ENCODE results near the gene GPR39. TPM values are rescaled to one million over a fixed set of nuclear protein-coding genes. Genes with fewer than 3 reads are reported as not detected.

The GPR39 gene
- total RNA-seq, 4 donors from 2014 or later = 0.21 to 1.8 (median 0.22) TPM; not detected in 1

DNA sequence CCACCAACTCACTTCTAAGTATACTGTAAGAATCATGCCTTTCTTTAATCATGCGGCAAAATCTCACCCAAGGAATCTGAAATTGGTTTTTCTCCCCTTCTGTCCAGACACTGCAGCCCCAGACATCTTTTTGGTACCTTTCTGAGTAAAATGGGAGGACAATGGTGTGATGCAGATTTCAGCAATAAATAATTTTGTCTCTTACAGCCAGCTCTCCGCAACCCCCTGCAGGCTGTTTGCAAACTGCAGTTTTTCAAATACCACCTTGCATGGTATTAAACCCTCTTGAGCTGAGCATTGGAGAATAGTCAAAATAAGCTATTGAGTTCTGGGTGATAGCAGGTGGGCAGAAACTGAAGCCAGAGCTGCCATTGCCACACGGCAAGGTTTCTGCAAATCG, 32.2 kb downstream of the GPR39 start:
- H3K27me3 ChIP-seq = no peaks in the 10 kb centered on the region
- TF ChIP-seq, protein P1, sequence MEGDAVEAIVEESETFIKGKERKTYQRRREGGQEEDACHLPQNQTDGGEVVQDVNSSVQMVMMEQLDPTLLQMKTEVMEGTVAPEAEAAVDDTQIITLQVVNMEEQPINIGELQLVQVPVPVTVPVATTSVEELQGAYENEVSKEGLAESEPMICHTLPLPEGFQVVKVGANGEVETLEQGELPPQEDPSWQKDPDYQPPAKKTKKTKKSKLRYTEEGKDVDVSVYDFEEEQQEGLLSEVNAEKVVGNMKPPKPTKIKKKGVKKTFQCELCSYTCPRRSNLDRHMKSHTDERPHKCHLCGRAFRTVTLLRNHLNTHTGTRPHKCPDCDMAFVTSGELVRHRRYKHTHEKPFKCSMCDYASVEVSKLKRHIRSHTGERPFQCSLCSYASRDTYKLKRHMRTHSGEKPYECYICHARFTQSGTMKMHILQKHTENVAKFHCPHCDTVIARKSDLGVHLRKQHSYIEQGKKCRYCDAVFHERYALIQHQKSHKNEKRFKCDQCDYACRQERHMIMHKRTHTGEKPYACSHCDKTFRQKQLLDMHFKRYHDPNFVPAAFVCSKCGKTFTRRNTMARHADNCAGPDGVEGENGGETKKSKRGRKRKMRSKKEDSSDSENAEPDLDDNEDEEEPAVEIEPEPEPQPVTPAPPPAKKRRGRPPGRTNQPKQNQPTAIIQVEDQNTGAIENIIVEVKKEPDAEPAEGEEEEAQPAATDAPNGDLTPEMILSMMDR (IDR thresholded peaks at IDR 0.05) = peak; percentile 20 to 46 (median 31)
- no peak for TF ChIP-seq EP300 (IDR thresholded peaks at IDR 0.05)
- H3K4me1 ChIP-seq = no peaks in the 10 kb centered on the region
- peak in 1 of 2 donors; percentile 26 for DNase-seq (ENCODE audit: low spot score in 2 of 2)
- H3K27ac ChIP-seq = no peak overlapping the region
- H3K36me3 ChIP-seq = no peaks in the 10 kb centered on the region
- H3K9me3 ChIP-seq = peaks cover 0 to 6% (median 0%) of the 10 kb centered on the region in 4 donors
- no peak overlapping the region for H3K4me3 ChIP-seq
- WGBS, 2 donors = 75 to 79% methylated on average over 4 of the region's 4 CpGs

DNA sequence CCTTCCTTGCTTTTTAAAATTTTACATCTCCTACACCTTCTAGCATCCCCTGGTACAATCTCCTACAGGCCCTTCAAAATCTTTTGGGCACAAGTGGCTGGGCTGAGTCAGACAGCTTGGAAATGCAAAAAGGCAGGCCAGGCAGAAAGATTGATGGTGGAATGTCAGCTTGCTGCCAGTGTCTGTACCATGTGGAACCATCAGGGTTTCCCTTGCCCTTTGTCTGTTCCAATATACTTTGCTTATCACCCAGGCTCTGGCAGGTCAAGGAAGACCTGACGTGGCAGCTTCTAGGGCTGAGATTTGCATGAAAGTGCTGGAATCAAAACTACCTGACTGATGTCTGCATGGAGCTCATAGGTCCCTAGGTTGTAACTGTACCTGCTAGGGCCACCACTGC, 33.3 kb downstream of the GPR39 start:
- no peak for DNase-seq (ENCODE audit: low spot score in 2 of 2)
- 80 to 92% methylated on average over 1 of the region's 1 CpG for WGBS, 2 donors

DNA sequence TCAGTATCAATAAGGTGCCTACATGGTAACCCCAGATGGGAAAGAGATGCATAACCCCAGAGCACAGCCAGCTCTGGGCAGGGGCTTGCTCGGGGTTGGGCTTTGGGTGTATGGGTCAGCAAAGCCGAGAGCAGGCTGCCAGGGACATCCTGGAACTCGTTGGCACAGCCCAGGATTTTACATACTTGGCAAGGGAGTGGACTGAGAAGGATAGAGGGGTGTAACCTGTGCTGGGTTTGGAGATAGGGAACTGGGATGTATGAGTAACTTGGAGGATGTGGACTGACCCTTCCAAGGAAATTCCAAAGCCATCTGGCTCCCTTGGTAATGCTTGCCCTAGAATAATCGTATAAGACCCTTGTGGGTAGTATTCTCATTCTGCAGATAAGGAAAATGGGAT, 44.2 kb downstream of the GPR39 start:
- 43 to 44% methylated on average over 4 of the region's 4 CpGs for WGBS, 2 donors
- DNase-seq (ENCODE audit: low spot score in 2 of 2) = no peak
- Histone ChIP-seq H3K36me3 (no peaks in the 10 kb centered on the region), H3K4me1 (no peaks in the 10 kb centered on the region), H3K9me3 (peaks cover 0 to 21% (median 0%) of the 10 kb centered on the region in 4 donors), H3K4me3 (no peak overlapping the region), H3K27me3 (no peaks in the 10 kb centered on the region), H3K27ac (no peak overlapping the region)
- TF ChIP-seq, protein P1 (IDR thresholded peaks at IDR 0.05) = no peak
- TF ChIP-seq POLR2A (IDR thresholded peaks at IDR 0.05) = no peak
- TF ChIP-seq EP300 (IDR thresholded peaks at IDR 0.05) = no peak

More for the DNA sequence above, 33.3 kb downstream of the GPR39 start:
- Histone ChIP-seq H3K27me3 (no peaks in the 10 kb centered on the region), H3K27ac (no peak overlapping the region), H3K4me3 (no peak overlapping the region), H3K9me3 (peaks cover 0 to 8% (median 0%) of the 10 kb centered on the region in 4 donors), H3K36me3 (no peaks in the 10 kb centered on the region), H3K4me1 (no peaks in the 10 kb centered on the region)
- TF ChIP-seq EP300 (IDR thresholded peaks at IDR 0.05) = no peak
- no peak for TF ChIP-seq POLR2A (IDR thresholded peaks at IDR 0.05)
- TF ChIP-seq, protein P1 (IDR thresholded peaks at IDR 0.05) = no peak

DNA sequence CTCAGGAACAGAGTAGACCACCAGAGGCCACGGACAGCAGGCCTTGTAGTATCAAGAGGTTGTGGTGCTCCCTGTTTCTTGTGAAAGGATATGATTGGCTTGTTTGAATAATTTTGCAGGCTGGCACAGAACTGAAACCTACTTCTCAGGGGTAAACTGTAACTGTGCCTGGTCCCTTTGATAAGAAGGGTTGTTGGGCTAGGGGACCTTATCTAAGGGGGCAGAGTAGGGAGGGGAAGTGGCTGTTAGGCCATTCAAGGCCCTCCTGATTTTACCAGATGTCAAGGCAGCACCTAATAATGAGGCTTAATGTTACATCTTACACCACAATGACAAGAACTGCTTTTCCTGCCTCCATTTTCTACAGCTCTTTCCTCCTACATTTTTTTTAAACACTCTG, 45.6 kb downstream of the GPR39 start:
- WGBS, 2 donors = 50 to 100% methylated on average over 1 of the region's 1 CpG
- TF ChIP-seq EP300 (IDR thresholded peaks at IDR 0.05) (no peak), POLR2A (IDR thresholded peaks at IDR 0.05) (no peak)
- TF ChIP-seq, protein P1 (IDR thresholded peaks at IDR 0.05) = no peak
- Histone ChIP-seq H3K4me3 (no peak overlapping the region), H3K27me3 (no peaks in the 10 kb centered on the region), H3K9me3 (peaks cover 0 to 33% (median 2%) of the 10 kb centered on the region in 4 donors), H3K27ac (no peak overlapping the region), H3K4me1 (no peaks in the 10 kb centered on the region), H3K36me3 (no peaks in the 10 kb centered on the region)
- DNase-seq (ENCODE audit: low spot score in 2 of 2) = no peak

DNA sequence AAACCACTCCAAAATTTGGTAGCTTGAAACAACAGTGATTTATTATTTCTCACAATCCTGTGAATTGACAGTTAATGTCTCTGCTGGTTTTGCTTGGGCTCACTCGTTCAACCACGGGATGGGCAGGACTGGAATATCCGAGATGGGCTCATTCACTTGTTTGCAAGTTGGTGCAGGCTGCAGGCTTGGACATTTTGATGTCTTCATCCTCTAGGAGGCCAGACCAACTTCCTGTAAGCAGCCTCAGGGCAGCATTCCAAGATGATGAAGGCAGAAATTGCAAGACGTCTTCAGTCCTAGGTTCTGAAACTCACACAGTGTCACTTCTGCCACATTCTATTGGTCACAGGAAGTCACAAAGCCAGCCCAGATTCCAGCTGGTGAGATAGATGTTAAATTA, 47.1 kb downstream of the GPR39 start:
- no peak for DNase-seq (ENCODE audit: low spot score in 2 of 2)
- TF ChIP-seq EP300 (IDR thresholded peaks at IDR 0.05) (no peak), POLR2A (IDR thresholded peaks at IDR 0.05) (no peak)
- TF ChIP-seq, protein P1 (IDR thresholded peaks at IDR 0.05) = no peak
- H3K27me3 ChIP-seq = no peaks in the 10 kb centered on the region
- H3K36me3 ChIP-seq = no peaks in the 10 kb centered on the region
- 58 to 78% methylated on average over 4 of the region's 4 CpGs for WGBS, 2 donors
- H3K9me3 ChIP-seq = peaks cover 0 to 48% (median 2%) of the 10 kb centered on the region in 4 donors
- H3K4me3 ChIP-seq = no peak overlapping the region
- H3K4me1 ChIP-seq = no peaks in the 10 kb centered on the region
- H3K27ac ChIP-seq = no peak overlapping the region

Data from tibial nerve (tissue), 4 donors.